Keratinocyte (primary cell): Measurements from ENCODE around the gene MDK. TPM values are rescaled to one million over a fixed set of nuclear protein-coding genes. Genes with fewer than 3 reads are reported as not detected.

Source experiments
- DNase-seq: peaks from one replicate; pipeline ENCODE4 v3.0.0-alpha.2; 2011; ENCODE audit warnings: low read depth, missing footprints, low spot score
- FAIRE-seq: peaks from 2 replicates; lab custom pipeline; 2011; peaks lifted over from hg19 to GRCh38; lab: Jason Lieb, UNC
- H2AFZ ChIP-seq: 2 replicates; pipeline ENCODE4 v1.6.0; 2012; ENCODE audit warnings: low read length, control low read depth, inconsistent platforms; ENCODE audit not compliant: control insufficient read depth
- H3K27ac ChIP-seq: 2 replicates; pipeline ENCODE4 v1.5.1; 2011; ENCODE audit warnings: low read length; ENCODE audit not compliant: control insufficient read depth, insufficient read depth
- H3K27me3 ChIP-seq: 3 replicates; pipeline ENCODE4 v1.6.0; 2011; ENCODE audit warnings: low read length; ENCODE audit not compliant: control insufficient read depth, insufficient read depth; ENCODE audit errors: extremely low read depth
- H3K36me3 ChIP-seq, 2 experiments: 2 replicates in 1 of 2; 3 replicates in 1 of 2; pipeline ENCODE4 v1.5.1; 2011; ENCODE audit warnings: low read length in 2 of 2, mild to moderate bottlenecking in 1 of 2; ENCODE audit not compliant: control insufficient read depth in 2 of 2, insufficient read depth in 2 of 2; ENCODE audit errors: extremely low read depth in 1 of 2
- H3K4me1 ChIP-seq: 3 replicates; pipeline ENCODE4 v1.5.1; 2011; ENCODE audit warnings: low read length; ENCODE audit not compliant: control insufficient read depth, insufficient read depth; ENCODE audit errors: extremely low read depth
- H3K4me2 ChIP-seq: 3 replicates; pipeline ENCODE4 v1.6.0; 2011; ENCODE audit warnings: low read depth, low read length; ENCODE audit not compliant: control insufficient read depth, insufficient read depth; ENCODE audit errors: extremely low read depth
- H3K4me3 ChIP-seq, 3 experiments: fragments of 200-600 bp in 1 of 3; sonication (generic) in 1 of 3; 2 replicates in 2 of 3; 3 replicates in 1 of 3; pipeline ENCODE4 v1.5.1; 2011 to 2016; ENCODE audit warnings: low read length in 3 of 3, mild to moderate bottlenecking in 3 of 3, control low read depth in 2 of 3, inconsistent platforms in 1 of 3, low read depth in 1 of 3, mixed read lengths in 1 of 3, mixed run types in 1 of 3, moderate library complexity in 1 of 3; ENCODE audit not compliant: control insufficient read depth in 2 of 3, insufficient read depth in 2 of 3; ENCODE audit errors: extremely low read depth in 1 of 3
- H3K79me2 ChIP-seq: 2 replicates; pipeline ENCODE4 v1.6.0; 2012; ENCODE audit warnings: low read length; ENCODE audit not compliant: control insufficient read depth, insufficient read depth
- H3K9ac ChIP-seq: 3 replicates; pipeline ENCODE4 v1.6.0; 2011; ENCODE audit warnings: low read length; ENCODE audit not compliant: control insufficient read depth, insufficient read depth; ENCODE audit errors: extremely low read depth
- H3K9me1 ChIP-seq: 3 replicates; pipeline ENCODE4 v1.6.0; 2011; ENCODE audit warnings: low read length; ENCODE audit not compliant: control insufficient read depth, insufficient read depth; ENCODE audit errors: extremely low read depth
- H3K9me3 ChIP-seq: 2 replicates; pipeline ENCODE4 v1.5.1; 2012; ENCODE audit warnings: low read depth, low read length; ENCODE audit not compliant: control insufficient read depth
- H4K20me1 ChIP-seq: 3 replicates; pipeline ENCODE4 v1.6.0; 2011; ENCODE audit warnings: low read length; ENCODE audit not compliant: control insufficient read depth, insufficient read depth; ENCODE audit errors: extremely low read depth
- EZH2 ChIP-seq: IDR thresholded peaks from one replicate; pipeline ENCODE4 v1.6.1; 2012; ENCODE audit warnings: inconsistent platforms, mild to moderate bottlenecking, low read length, moderate library complexity
- dilution Hi-C: fragments of 300-500 bp; cut with MboI; formaldehyde crosslinking; loops from one replicate; pipeline ENCODE4 v1.7.0; 2020; ENCODE audit warnings: low sequenced_read_pairs; ENCODE audit not compliant: extremely low pct_ligation_motif_present
- polyA plus RNA-seq, 5 experiments: library from polyadenylated mRNA; depleted of rRNA in 3 of 5; stranded (reverse) in 3 of 5; stranded (forward) in 1 of 5; unstranded in 1 of 5; fragments of >200 nt; gene quantifications; 1 replicate in 1 of 5; 2 replicates in 3 of 5; 3 replicates in 1 of 5; pipeline versions ENCODE4 v1.2.1 to v1.2.3, GENCODE V29; 2011 to 2012; ENCODE audit warnings: missing spikeins in 2 of 5, low read depth in 1 of 5, low replicate concordance in 1 of 5
- small RNA-seq, 3 experiments: library from RNA; depleted of rRNA; stranded (forward); fragments of <200 nt; gene quantifications; one replicate each; pipeline ENCODE3, GENCODE V24; 2012; ENCODE audit warnings: low read depth in 3 of 3, low replicate concordance in 1 of 3; ENCODE audit not compliant: insufficient read length in 3 of 3
- TF ChIP-seq, protein P1 (sequence below), 3 experiments: IDR thresholded peaks in 1 of 3; conservative IDR thresholded peaks in 1 of 3; optimal IDR thresholded peaks in 1 of 3; 2 replicates in 2 of 3; 3 replicates in 1 of 3; pipeline versions ENCODE3 to v1.5.1; 2011; ENCODE audit warnings: low read length in 3 of 3, mild to moderate bottlenecking in 3 of 3, moderate library complexity in 2 of 3, control low read depth in 1 of 3, inconsistent platforms in 1 of 3; ENCODE audit not compliant: insufficient read depth in 2 of 3; ENCODE audit errors: extremely low read depth in 1 of 3

The MDK gene
- polyA plus RNA-seq, 1 donor (not counting 4 experiments of a cell fraction or from before 2014, with no cell fraction given), result 5.4 TPM

DNA sequence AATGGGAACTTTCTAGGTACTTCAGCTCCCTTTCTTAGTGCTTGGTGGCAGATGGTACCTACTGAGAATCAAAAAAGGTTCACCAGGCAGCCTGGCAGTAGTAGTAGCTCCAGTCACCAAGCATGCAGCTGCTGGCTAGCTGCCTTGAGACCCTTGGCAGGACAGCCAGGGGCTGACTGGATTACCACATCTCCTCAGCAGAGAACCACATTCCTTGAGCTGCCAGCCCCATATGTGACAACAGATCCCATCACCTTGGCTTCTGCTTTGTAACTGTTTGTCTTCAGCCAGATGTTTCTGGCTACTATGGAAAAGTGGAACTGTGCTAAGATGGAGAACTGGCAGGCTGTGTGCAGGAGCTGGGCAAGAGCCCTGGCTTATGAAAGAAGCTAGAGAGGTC, 49.7 kb downstream of the MDK start:
- H3K27me3 ChIP-seq, result no peaks in the 10 kb centered on the region
- H3K4me1 ChIP-seq, result peaks cover 3% of the 10 kb centered on the region
- TF ChIP-seq, protein P1, sequence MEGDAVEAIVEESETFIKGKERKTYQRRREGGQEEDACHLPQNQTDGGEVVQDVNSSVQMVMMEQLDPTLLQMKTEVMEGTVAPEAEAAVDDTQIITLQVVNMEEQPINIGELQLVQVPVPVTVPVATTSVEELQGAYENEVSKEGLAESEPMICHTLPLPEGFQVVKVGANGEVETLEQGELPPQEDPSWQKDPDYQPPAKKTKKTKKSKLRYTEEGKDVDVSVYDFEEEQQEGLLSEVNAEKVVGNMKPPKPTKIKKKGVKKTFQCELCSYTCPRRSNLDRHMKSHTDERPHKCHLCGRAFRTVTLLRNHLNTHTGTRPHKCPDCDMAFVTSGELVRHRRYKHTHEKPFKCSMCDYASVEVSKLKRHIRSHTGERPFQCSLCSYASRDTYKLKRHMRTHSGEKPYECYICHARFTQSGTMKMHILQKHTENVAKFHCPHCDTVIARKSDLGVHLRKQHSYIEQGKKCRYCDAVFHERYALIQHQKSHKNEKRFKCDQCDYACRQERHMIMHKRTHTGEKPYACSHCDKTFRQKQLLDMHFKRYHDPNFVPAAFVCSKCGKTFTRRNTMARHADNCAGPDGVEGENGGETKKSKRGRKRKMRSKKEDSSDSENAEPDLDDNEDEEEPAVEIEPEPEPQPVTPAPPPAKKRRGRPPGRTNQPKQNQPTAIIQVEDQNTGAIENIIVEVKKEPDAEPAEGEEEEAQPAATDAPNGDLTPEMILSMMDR (optimal IDR thresholded peaks at IDR 0.05 in 1 of 3, IDR thresholded peaks at IDR 0.05 in 1 of 3, conservative IDR thresholded peaks at IDR 0.05 in 1 of 3; ENCODE audit: extremely low read depth in 1 of 3, insufficient read depth in 2 of 3, low read length in 3 of 3), result no peak
- TF ChIP-seq EZH2, result no peak
- no peak overlapping the region for H3K27ac ChIP-seq
- H3K36me3 ChIP-seq, result peaks cover 8 to 20% of the 10 kb centered on the region in 2 experiments
- FAIRE-seq (no peak), DNase-seq (no peak)
- no peaks in the 10 kb centered on the region for H3K9me3 ChIP-seq
- no peak overlapping the region for H2AFZ ChIP-seq
- no peaks in the 10 kb centered on the region for H4K20me1 ChIP-seq
- H3K9me1 ChIP-seq, result no peaks in the 10 kb centered on the region
- H3K9ac ChIP-seq, result no peak overlapping the region
- no peak overlapping the region for H3K4me3 ChIP-seq
- dilution Hi-C loops, result no loop called here
- H3K4me2 ChIP-seq, result no peak overlapping the region
- no peaks in the 10 kb centered on the region for H3K79me2 ChIP-seq

Small RNA genes lying within 50 kb of the gene (small RNA-seq; reads per million reads assigned to genes)
- gene MIR4688, result 0 reads per million in 3 experiments

Other genes starting within 250 kb of the MDK start
- 0.06 to 0.19 TPM in 2 of 3 replicates, not detected in the other for gene CREB3L1, start 104.0 kb upstream of the MDK start, polyA plus RNA-seq
- gene DGKZ, start 34.2 kb upstream of the MDK start, polyA plus RNA-seq, result 23.3 to 43.9 TPM (median 39.1 TPM) in 3 replicates
- gene CHRM4, start 10.1 kb downstream of the MDK start, polyA plus RNA-seq, result 0.06 TPM in 1 of 3 replicates, not detected in the others
- 8.6 to 15.2 TPM (median 10.5 TPM) in 3 replicates for gene AMBRA1, start 212.4 kb downstream of the MDK start, polyA plus RNA-seq
- gene HARBI1, start 235.6 kb downstream of the MDK start, polyA plus RNA-seq, result 5.5 to 6.4 TPM (median 5.6 TPM) in 3 replicates
- 33.3 to 42.9 TPM (median 34.3 TPM) in 3 replicates for gene ATG13, start 235.9 kb downstream of the MDK start, polyA plus RNA-seq